Stimulated activated CD4-positive, alpha-beta T cell treated with anti-CD3 and anti-CD28 coated beads, TNF-alpha, amount 100 ng/mL, for 1 hour (primary cell): Measurements from ENCODE around the gene TTC3.
A peak's percentile ranks its signal among the peaks of the same experiment; 100 is the strongest.
"Not testable (repeated sequence)": the region's sequence is repeated elsewhere in the genome, so short reads cannot be mapped to it uniquely, and the experiment has no call there.

Source experiments
- DNase-seq, 3 donors: peaks; one replicate each; pipeline ENCODE4 v3.0.0-alpha.2; 2020; ENCODE audit warnings: low read depth in 3 of 3, low spot score in 1 of 3

The TTC3 gene

DNA sequence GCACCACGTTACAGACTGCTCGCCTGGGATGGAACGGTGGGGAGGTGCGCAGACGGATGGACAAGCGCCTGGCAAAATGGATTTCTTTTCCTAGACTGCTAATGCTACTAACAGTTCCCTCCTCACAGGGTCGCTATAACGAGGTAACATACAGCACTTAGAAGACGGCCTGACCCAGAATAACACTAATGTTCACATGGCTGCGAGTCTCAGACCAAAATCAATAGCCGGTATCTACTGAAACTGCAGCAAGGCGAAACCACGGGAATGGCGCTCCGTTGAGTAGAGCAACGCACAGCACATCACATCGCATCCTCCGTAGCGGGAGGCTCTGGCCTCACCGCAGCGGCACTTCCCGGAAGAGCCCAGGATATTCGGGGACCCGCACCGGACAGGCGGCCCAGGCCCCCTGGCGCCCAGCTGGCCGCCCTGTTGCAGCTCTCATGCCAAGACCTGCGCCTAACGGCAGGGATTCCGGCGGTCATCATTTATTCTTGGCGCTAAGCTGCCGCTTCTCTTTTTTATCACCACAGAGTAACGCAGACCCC lies 147.5 kb downstream of the TTC3 start:
- DNase-seq = no peak

DNA sequence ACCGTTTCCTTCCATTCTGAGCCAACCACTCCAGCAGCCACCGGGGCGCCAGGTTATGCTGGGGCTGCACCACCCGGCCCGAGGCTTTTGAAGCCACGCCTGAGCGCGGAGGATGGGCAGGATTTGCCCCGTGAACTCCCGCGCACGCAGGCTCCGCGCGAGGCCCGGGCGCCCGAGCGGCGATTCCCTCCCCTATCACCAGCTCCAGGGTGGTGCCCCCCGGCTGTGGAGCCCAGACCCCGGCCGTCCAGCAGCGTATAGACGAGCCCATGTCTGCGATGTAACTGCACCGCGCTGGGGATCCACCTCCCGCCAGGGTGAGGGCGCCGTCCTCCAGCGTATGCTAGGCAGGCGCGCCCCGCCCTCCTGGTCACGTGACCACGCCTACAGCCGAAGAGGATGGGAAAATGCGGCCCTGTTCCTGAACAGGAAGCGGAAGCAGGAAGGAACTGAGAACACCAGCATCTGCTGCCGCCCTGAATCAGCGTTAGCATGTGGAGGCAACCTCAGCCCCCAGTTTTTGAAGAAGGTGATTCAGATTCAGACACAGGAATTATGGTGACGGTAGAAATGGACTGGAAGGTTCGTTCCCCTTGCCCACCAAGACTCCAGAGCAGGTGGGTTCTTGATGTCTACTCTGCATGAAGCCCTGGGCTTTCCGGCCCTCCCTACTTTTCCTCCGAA lies 148.1 kb downstream of the TTC3 start:
- peak; percentile 81 to 94 (median 85) for DNase-seq

DNA sequence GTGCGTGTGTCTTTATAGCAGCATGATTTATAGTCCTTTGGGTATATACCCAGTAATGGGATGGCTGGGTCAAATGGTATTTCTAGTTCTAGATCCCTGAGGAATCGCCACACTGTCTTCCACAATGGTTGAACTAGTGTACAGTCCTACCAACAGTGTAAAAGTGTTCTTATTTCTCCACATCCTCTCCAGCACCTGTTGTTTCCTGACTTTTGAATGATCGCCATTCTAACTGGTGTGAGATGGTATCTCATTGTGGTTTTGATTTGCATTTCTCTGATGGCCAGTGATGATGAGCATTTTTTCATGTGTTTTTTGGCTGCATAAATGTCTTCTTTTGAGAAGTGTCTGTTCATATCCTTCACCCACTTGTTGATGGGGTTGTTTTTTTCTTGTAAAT lies 149.2 kb downstream of the TTC3 start:
- not testable (repeated sequence) for DNase-seq

DNA sequence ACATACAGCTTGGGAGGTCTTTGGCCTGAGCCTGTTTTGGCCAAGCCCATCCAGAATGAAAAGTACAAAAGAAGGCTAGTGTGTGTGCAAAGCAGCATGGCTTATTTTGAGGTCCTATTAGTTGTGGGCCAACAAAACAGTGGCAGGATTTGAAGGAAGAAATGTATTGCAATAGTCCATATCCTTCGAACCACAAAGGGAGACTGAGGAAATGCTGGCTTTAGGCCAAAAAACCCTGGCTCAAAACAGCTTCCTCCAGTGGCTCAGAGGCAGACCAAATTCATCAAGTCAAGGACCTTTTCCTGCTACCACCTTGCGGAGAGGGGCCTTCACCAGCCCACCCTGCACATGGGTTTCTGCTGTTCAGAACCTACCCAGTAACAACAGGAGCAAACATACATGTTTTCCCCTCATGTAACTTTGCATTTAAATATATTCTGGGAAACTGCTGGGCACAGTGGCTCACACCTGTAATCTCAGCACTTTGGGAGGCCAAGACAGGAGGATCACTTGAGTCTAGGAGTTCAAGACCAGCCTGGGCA lies 150.8 kb downstream of the TTC3 start:
- DNase-seq = no peak

DNA sequence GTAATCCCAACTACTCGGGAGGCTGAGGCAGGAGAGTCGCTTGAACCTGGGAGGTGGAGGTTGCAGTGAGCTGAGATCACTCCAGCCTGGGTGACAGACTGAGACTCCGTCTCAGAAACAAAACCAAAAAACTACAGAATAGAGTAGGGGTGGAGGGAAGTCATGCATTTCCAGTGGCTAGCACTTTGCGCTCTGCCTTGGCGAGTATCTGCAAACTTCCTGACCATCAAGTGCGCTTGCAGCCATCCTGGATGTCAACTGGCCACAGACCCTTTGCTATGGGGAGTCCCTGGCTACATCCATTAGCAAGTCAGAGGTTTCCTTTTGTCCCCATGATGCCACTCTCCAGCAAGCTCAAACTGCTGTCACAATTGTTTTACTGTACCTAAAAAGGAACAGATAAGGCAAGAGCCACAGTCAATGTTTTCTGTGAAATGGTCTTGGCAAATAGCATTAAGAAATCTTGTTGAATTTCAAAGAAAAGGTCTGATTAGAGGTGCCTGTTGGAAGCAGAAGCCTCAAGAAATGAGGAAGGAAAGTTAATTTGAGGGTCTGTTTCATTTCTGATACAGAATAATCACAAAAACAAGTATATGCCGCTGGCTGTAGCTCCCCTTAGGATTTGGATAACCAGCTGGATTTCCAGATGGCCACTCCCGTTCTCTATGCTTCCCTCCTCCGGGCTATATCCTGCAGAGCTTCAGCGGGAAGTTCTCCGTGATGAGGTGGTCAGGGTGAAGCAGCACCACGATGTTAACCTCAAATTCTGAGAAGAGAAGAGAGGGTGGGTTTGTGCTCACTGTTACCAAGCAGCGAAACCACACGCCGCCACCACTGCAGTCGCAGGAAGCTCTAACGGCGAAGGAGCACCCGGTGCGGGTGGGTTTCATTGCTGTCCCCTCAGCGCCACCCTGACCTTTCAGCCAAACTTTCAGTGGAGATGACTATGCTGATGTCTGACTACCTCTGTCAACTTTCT lies 152.1 kb downstream of the TTC3 start:
- peak in 1 of 3 donors; percentile 13 for DNase-seq

DNA sequence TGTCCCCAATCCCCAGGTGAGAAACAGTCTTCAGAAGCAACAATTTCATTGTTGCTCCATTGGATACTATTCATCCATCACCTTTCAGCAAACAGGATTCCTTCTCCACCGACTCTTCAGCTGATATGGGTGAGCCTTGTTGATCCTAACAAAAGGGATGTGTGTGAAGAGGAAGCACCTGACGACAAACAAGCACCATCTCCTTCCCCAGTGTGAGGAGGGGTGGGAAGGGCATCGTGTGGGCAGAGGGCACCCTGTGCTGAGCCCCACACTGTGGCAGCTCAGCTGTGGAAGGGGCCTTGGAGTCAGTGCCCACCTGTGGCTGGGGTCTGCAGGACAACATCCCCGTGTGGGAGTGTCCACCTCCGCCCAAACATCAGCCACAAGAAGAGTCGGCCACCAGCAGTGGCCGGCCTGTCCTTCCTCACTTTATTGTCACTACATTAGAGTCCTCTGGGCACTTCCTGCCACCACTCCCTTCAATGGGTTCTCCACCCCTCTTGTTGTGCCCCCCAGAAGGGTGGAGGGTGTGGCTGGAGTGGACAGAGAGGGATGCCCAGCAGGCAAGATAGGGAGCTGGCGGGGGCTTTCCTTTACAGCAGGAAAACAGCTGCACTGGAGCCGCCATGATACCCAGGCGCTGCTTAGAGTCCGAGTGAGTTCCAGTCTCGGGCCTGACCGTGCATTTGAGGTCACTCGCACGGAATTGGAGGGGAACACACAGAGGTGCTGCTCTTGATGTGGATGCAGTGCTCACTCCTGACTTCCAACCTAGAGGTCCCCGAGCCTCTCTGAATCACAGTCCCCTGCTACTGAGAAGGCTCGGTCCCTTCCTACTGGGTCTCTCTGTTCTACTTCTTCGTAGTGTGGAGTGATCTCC lies 153.2 kb downstream of the TTC3 start:
- no peak for DNase-seq

DNA sequence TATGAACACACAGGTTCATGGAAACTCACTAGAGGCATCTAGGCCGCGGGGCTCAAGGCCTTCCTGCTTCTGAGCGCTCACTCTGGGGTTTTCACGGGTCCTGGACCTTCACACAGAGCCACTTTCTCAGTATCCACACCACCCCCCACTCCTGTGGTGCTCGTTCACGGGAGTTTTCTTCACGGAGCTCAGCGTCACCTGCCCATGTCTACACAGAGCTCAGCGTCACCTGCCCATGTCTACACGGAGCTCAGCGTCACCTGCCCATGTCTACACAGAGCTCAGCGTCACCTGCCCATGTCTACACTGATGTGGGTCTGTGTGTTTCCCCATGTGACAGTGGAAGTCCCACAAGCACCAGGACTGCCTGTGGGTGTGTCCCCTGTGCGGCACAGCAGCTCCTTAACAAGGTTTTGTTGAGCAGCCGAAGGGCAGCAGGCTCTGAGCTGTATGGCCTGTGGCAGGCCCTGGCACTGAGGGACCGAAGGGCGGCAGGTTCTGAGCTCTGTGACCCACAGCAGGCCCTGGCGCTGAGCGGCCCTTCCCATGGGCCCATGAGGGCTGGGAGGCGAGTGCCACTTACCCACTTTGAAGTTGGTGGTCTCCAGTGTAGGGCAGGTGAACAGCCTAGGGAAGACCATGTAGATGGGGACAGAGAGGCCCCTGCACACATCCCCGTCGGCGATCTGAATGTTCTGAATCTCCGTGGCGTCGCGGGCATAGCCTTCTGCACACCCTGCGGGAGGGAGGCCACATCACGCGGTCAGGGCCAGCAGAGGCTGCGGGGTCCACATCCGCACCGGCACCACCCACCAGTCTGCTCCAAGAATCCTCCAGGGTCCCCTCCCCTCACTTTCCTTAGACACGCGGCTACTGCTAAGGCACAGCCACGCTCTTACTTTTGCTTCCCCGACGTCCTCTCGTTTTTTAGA lies 154.3 kb downstream of the TTC3 start:
- DNase-seq = no peak

DNA sequence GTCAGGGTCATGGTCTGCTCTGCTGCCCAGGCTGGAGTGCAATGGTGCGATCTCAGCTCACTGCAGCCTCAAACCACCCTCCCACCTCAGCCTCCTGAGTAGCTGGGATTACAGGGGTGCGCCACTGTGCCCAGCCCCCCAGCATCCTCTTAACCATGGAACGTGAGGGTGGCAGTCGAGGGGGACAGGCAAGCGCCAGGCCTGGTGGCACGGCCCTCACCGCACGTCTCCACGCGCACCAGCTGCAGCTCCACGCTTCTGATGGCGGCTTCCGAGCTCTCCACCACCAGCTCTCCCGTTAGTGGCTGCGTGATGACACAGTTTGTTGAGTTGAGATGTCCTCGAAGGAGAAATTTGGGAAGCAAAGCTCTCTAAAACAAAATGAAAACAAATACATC lies 154.9 kb downstream of the TTC3 start:
- no peak for DNase-seq

DNA sequence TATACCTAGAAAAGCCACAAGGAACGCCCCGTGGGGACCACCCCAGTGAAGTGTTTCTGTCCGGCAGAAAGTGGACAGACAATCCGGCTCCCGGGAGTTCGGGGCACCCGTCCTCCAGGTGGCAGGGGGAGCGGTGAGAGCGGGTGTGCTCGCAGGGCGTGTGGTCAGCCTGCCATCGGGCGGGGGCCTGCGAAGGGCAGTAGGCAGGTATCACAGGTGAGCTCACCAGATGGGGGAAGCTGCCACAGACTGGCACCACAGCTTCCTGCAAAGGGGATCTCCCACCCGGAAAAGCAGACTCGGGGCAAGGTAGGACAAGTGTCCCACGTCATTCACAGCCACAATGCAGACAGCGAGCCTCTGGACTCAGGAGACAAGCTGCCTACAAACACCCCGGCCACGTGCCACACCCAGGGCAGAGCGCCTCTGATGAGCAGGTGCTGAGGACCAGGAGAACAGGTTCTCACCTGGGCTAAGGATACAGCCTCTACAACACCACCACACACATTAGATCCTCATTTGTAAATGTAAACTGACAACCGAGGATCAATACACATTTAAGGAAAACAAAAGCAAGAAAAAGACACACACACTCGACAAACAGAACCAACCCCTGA lies 157.7 kb downstream of the TTC3 start:
- no peak for DNase-seq

DNA sequence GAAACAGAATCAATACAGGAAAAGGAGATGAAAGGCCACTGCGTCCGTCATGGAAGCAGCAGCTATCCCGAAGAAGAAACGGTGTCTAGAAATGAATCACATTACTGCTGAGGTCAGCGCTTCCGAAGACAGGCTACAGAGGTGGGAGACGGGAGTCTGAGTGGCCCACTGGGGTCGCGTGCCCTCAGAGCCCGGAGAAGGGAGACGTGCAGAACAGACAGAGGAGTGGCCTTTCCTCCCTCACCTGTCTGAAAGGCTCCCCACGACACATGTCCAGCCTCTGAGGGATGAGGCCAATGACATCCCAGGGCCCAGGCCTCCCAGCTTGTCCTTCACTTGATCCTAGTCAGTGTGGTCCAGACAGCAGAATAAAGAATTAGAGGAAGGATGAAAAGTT lies 158.2 kb downstream of the TTC3 start:
- no peak for DNase-seq

DNA sequence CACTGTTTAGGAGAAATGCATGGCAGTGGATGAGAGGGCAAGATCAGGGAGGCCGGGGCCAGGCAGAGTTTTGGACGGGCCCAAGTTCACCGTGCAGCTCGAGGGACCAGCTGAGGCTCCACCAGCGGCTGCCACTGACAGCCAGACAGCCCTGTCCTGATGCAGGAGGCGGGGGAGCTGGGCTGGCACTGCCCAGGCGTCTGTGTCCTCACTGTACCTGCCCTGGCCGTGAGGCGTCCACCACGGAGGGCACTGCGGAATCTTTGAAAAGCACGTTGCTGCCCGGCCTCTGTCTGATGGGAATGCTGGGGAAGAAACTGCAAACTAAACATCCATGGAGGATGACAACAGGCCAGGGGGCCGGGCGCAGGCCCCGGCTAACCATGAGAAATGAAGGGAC lies 158.6 kb downstream of the TTC3 start:
- DNase-seq = no peak

DNA sequence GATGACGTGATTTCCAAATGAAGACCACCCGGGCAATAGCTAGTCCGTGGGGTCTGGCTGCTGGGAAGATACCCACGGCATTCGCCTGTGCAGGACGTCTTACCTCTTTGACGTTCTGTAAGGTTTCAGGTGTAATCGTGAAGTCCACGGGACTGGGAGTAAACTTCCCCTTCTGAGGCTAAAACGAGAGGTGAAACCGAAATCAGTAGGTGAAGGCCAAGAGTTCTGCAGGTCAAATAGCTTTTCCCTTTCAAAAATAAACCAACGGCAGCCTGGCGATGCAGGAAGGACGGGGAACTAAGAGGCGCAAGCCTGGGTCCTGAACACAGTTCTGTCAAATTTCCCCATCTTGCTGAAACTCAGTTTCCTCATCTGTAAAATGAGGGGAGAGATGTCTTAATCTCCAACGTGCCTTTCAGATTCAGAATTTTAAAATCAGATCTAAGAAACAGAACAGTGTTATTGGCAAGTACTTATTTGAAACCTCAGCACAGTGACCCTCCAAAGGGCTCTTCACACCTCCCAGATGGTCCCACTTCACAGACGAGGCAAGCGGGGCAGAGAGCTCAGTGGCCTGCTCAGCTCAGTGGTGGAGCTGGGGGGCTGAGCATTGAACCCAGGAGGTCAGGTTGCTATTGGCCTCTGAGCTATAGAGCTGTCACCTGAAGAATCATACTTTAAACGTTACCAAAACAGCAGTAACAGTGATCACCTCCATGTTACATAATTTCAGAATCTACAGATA lies 159.4 kb downstream of the TTC3 start:
- no peak for DNase-seq

DNA sequence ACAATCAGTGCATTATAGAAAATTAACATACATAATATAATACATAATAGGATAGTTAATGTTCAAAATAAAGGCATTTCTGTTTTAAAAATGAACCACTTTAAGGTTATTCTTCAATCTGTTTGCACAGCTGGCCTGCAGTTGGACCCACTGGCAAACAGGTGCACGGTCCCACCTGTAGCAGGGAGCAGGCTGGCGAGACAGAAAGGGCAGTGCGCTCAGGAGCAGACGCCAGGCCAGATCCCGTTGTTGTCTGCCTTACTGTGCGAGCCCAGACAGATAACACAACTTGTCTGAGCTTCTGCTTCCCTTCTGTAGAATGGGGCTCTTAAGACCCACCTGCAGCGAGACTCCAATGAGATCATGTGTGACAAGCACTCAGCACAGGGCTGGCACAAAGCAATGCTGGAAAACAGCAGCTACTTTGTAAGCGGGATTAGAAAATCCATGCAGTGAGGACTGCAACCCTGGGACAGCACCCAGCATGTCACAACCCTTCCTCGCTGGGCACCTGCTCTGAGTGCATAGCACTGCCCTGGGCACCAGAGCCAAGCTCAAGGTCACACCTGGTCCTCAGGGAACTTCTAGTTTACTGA lies 160.6 kb downstream of the TTC3 start:
- DNase-seq = no peak

DNA sequence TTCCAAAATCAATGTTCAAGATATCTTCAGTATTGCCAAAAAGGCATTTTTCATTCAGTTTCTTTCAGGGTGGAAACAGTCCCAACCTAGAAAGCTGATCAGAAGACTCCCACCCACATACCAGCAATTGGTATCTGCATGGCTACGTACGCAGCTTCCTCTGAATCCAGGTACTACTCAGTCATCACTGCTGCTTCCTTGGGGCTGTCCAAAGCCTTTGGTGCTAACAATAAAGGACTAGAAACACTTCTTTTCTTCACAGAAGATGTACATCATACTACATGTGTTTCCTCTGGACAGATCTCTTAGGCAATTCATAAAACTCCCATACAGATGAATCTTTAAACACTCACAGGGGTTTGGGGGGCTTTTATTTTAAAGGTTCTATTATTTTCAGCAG lies 164.3 kb downstream of the TTC3 start:
- DNase-seq = no peak

DNA sequence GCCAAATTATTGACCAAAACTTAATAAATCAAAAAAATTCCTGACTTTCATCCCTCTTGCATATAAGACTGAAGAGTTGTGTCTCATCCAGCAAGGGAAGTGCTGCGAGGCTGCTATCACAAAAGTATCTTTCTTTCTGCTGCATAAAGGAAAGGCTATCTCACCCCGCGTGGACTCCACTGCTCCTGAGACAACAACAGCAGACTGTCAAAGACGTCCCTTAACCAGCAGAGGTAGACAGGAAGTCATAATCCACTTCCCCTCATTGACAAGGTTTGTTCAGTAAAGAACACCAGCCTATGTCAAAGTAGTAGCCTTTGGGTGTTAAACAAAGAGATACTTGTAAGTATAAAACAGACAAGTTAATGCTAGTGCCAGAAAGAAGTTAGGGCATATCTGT lies 164.7 kb downstream of the TTC3 start:
- no peak for DNase-seq

DNA sequence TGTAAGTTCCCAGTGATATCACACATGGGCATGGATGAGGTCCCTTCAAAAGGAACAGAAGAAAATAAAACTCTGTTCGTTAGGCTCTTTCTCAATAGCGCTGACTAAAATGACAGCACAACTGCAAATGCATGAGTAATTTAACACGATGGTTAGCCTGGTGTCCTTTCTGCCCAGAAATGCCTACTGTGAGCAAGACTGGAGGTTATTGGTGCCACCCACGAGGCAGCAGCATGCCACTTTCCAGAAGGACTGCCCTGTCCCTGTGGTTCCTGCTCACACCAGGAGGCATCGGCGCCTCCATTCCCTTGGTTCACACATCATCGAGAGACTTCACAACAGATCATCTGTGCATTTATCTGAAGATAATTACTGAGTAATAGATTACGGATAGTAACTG lies 167.9 kb downstream of the TTC3 start:
- no peak for DNase-seq

DNA sequence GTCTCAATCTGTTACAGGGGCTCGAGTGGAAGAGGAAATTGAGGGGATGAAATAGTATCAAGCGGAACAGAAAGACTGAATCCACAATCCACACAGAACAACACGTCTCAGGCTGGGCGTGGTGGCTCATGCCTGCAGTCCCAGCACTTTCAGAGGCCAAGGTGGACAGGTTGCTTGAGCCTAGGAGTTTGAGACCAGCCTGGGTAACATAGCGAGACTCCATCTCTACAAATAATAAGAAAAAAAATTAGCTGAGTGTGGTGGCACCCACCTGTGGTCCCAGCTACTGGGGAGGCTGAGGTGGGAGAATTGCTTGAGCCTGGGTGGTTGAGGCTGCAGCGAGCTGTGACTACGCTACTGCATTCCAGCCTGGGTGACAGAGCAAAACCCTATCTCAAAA lies 168.4 kb downstream of the TTC3 start:
- no peak for DNase-seq

DNA sequence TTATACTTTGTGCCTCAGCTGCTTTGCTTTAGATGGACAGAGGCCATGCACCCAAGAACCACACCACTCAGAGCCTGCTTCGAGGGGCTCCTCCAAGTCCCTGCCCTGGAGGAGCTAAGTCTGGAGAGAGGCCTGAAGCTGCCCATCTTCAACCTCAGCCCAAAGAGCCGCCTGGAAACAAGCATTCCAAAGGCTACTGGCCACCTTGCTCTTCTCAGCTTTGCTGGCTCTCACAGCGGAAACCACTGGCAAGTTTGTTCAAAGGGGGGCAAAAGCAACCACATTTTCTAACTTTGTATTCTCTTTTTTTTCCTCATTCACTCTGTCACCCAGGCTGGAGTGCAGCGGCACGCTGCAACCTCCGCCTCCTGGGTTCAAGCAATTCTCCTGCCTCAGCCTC lies 170.9 kb downstream of the TTC3 start:
- no peak for DNase-seq
